Prostate gland (tissue), 2 donors: ENCODE measurements around the gene CLN6.

Experiments
- CTCF ChIP-seq, 4 experiments: fragments of 200-600 bp in 2 of 4; fragments of 450-650 bp in 2 of 4; sonication (generic) in 2 of 4; IDR thresholded peaks; 1 replicate in 3 of 4; 2 replicates in 1 of 4; pipeline ENCODE4 v1.5.1; 2016 to 2019; ENCODE audit warnings: antibody characterized with exemption in 4 of 4, mild to moderate bottlenecking in 2 of 4, moderate library complexity in 2 of 4
- POLR2A ChIP-seq: fragments of 450-650 bp; IDR thresholded peaks from one replicate; pipeline ENCODE4 v1.6.1; 2016; ENCODE audit warnings: antibody characterized with exemption, mild to moderate bottlenecking
- POLR2AphosphoS5 ChIP-seq: sonication (generic); formaldehyde crosslinking; IDR thresholded peaks from one replicate; pipeline ENCODE4 v1.6.1; 2017; ENCODE audit warnings: antibody characterized with exemption

DNA sequence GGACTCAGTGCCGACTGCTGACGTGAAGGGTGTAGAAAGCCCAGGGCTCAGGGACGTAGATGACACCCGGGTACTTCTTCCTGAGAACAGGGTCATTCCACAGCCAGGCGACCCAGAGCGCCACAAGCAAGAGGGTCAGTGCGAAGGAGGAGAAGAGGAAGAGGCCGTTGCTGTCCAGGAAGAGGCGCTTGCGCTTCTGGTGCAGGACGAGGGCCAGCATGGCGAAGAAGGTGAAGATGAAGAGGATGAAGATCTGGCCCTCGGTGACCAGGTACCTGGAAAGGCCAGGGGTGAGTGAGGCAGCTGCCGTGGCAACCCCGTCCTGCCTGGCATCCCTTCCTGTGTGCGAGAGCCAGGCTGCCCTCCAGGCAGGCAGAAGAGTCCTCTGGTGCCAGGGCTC, 21.4 kb downstream of the CLN6 start:
- no peak for TF ChIP-seq CTCF (IDR thresholded peaks at IDR 0.05)
- no peak for TF ChIP-seq POLR2A
- no peak for TF ChIP-seq POLR2AphosphoS5
